ENCODE results near the gene MED13.

DNA sequence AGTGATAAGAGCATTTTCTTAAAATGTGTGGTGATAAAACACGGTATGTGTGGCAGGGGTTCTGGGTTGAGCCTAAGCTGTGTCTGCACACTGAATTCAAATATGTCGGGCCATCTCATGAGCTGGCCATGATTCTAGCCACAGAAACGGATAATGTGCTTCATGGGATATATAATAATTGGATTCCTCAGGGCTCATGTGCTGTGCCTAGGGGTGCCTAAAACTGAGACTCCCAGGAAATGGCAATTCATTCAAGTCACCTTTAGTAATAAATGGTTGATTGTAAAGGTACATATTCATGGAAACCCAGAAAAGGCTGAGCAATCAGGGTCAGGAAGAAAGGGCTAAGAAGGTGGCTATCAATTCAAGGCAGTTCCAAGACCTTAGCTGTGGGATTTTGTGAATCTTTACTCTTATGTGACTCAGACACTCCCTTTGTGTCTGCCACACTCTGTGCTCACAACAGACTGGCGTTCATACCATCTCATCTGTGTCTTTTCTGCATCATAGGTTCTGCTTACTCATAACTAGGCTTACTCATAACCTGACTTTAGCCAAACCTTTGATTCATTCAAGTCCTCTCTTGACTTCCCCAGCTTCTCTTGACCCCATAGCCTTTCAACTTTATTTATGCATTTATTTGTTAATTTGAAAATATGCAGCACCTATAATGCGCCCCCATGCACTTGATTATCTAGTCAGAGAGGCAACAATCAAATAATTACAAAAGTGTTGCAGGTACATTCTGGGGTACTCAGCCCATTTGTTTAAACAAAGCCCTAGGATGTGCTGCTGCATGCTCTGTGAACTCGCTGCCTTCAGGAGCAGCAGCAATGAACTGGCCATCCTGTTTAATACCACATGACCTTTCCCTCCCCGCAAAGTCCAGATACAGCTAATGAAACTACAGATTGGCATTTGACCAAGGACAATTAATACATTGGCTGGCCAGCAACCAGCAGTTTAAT lies 28.4 kb upstream of the MED13 start:
- TF ChIP-seq, protein P1, sequence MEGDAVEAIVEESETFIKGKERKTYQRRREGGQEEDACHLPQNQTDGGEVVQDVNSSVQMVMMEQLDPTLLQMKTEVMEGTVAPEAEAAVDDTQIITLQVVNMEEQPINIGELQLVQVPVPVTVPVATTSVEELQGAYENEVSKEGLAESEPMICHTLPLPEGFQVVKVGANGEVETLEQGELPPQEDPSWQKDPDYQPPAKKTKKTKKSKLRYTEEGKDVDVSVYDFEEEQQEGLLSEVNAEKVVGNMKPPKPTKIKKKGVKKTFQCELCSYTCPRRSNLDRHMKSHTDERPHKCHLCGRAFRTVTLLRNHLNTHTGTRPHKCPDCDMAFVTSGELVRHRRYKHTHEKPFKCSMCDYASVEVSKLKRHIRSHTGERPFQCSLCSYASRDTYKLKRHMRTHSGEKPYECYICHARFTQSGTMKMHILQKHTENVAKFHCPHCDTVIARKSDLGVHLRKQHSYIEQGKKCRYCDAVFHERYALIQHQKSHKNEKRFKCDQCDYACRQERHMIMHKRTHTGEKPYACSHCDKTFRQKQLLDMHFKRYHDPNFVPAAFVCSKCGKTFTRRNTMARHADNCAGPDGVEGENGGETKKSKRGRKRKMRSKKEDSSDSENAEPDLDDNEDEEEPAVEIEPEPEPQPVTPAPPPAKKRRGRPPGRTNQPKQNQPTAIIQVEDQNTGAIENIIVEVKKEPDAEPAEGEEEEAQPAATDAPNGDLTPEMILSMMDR (IDR thresholded peaks at IDR 0.05) = no peak
- TF ChIP-seq POLR2A (IDR thresholded peaks at IDR 0.05) (no peak), EP300 (IDR thresholded peaks at IDR 0.05) (no peak)

All from gastroesophageal sphincter (tissue), 3 donors.